Prostate gland (tissue), 2 donors: Measurements from ENCODE around the gene CNKSR3. TPM values are rescaled to one million over a fixed set of nuclear protein-coding genes. Genes with fewer than 3 reads are reported as not detected.
A peak's percentile ranks its signal among the peaks of the same experiment; 100 is the strongest.

Source experiments
- DNase-seq: peaks from one replicate; pipeline ENCODE4 v3.0.0-alpha.2; 2019; ENCODE audit warnings: low spot score
- H3K27ac ChIP-seq, 2 donors: fragments of 200-600 bp; sonication (generic); 2 replicates each; pipeline ENCODE4 v1.5.1; 2017 to 2019
- H3K27me3 ChIP-seq: fragments of 200-600 bp; sonication (generic); replicated peaks from 2 replicates; pipeline ENCODE4 v1.5.1; 2019; ENCODE audit not compliant: insufficient read depth
- H3K36me3 ChIP-seq, 2 donors: fragments of 200-600 bp; sonication (generic); 1 replicate in 1 of 2; 2 replicates in 1 of 2; pipeline versions ENCODE4 v1.5.1 to v1.8.1; 2017 to 2019
- H3K4me1 ChIP-seq: fragments of 200-600 bp; sonication (generic); replicated peaks from 2 replicates; pipeline ENCODE4 v1.5.1; 2019
- H3K4me3 ChIP-seq, 2 donors: fragments of 200-600 bp; sonication (generic); 2 replicates each; pipeline ENCODE4 v1.5.1; 2017 to 2019
- H3K9me3 ChIP-seq: fragments of 200-600 bp; sonication (generic); 2 replicates; pipeline ENCODE4 v1.5.1; 2017
- CTCF ChIP-seq, 4 experiments: fragments of 200-600 bp in 2 of 4; fragments of 450-650 bp in 2 of 4; sonication (generic) in 2 of 4; IDR thresholded peaks; 1 replicate in 3 of 4; 2 replicates in 1 of 4; pipeline ENCODE4 v1.5.1; 2016 to 2019; ENCODE audit warnings: antibody characterized with exemption in 4 of 4, mild to moderate bottlenecking in 2 of 4, moderate library complexity in 2 of 4
- POLR2A ChIP-seq: fragments of 450-650 bp; IDR thresholded peaks from one replicate; pipeline ENCODE4 v1.6.1; 2016; ENCODE audit warnings: antibody characterized with exemption, mild to moderate bottlenecking
- POLR2AphosphoS5 ChIP-seq: sonication (generic); formaldehyde crosslinking; IDR thresholded peaks from one replicate; pipeline ENCODE4 v1.6.1; 2017; ENCODE audit warnings: antibody characterized with exemption
- WGBS: methylation state at CpG from one replicate; pipeline ENCODE4 v1.1.5; 2018; 5-methylcytosine and 5-hydroxymethylcytosine counted together
- intact Hi-C: fragments of 100-400 bp; cut with DNase I; formaldehyde crosslinking; loops from one replicate; pipeline ENCODE4 v1.14.2; 2022
- total RNA-seq, 2 donors: library from RNA; depleted of rRNA; stranded (reverse); fragments of >200 nt; gene quantifications; one replicate each; pipeline ENCODE4 v1.1.0, GENCODE V29; 2016

Gene CNKSR3
- total RNA-seq, 2 donors from 2014 or later, result 8.7 to 23.5 TPM

GRCh38 chr6:154478701-154479060, 31.8 kb downstream of the CNKSR3 start:
- Histone ChIP-seq H3K36me3 (no peaks in the 10 kb centered on the region), H3K27ac (peak overlapping the region in 1 of 2 donors; percentile 2), H3K9me3 (no peaks in the 10 kb centered on the region), H3K4me1 (no peaks in the 10 kb centered on the region), H3K27me3 (no peaks in the 10 kb centered on the region), H3K4me3 (no peak overlapping the region)
- no peak for TF ChIP-seq CTCF (IDR thresholded peaks at IDR 0.05)
- no peak for TF ChIP-seq POLR2A
- no peak for TF ChIP-seq POLR2AphosphoS5
- no peak for DNase-seq
- 16% methylated on average over 1 of the region's 1 CpG for WGBS
- intact Hi-C loops, result no loop called here

- Histone ChIP-seq H3K4me3 (no peak overlapping the region), H3K36me3 (no peaks in the 10 kb centered on the region), H3K27ac (peak overlapping the region in 1 of 2 donors; percentile 5), H3K27me3 (no peaks in the 10 kb centered on the region), H3K9me3 (no peaks in the 10 kb centered on the region), H3K4me1 (no peaks in the 10 kb centered on the region)
- no peak for TF ChIP-seq POLR2AphosphoS5
- no peak for TF ChIP-seq CTCF (IDR thresholded peaks at IDR 0.05)
- TF ChIP-seq POLR2A, result no peak
- WGBS, result 32% methylated on average over 12 of the region's 12 CpGs
- intact Hi-C loops, result no loop called here
- no peak for DNase-seq
These were observed 32.3 kb downstream of the CNKSR3 start for GRCh38 chr6:154478021-154478700.

- Histone ChIP-seq H3K27me3 (no peaks in the 10 kb centered on the region), H3K9me3 (no peaks in the 10 kb centered on the region), H3K4me1 (no peaks in the 10 kb centered on the region), H3K4me3 (no peak overlapping the region), H3K36me3 (no peaks in the 10 kb centered on the region), H3K27ac (no peak overlapping the region)
- TF ChIP-seq CTCF (IDR thresholded peaks at IDR 0.05) (no peak), POLR2A (no peak), POLR2AphosphoS5 (no peak)
- 98% methylated on average over 4 of the region's 4 CpGs for WGBS
- DNase-seq, result no peak
- intact Hi-C loops, result no loop called here
These were observed 34.0 kb downstream of the CNKSR3 start for GRCh38 chr6:154476494-154476893.

- peak; percentile 56 for DNase-seq
These were observed 35.6 kb downstream of the CNKSR3 start for GRCh38 chr6:154474648-154475428.

More at GRCh38 chr6:154474648-154475428, 35.6 kb downstream of the CNKSR3 start:
- peak overlapping the region in 1 of 2 donors; percentile 9 for H3K27ac ChIP-seq
- H3K4me1 ChIP-seq, result no peaks in the 10 kb centered on the region
- H3K4me3 ChIP-seq, result no peak overlapping the region
- H3K9me3 ChIP-seq, result no peaks in the 10 kb centered on the region
- no peak for TF ChIP-seq CTCF (IDR thresholded peaks at IDR 0.05)
- peak; percentile 24 for TF ChIP-seq POLR2AphosphoS5
- intact Hi-C loops, result no loop called here
- H3K27me3 ChIP-seq, result no peaks in the 10 kb centered on the region
- no peaks in the 10 kb centered on the region for H3K36me3 ChIP-seq
- 58% methylated on average over 12 of the region's 12 CpGs for WGBS
